Neural crest cell (in vitro differentiated cells): ENCODE results near the gene UBXN10. TPM values are rescaled to one million over a fixed set of nuclear protein-coding genes. Genes with fewer than 3 reads are reported as not detected.
"Not testable (repeated sequence)": the region's sequence is repeated elsewhere in the genome, so short reads cannot be mapped to it uniquely, and the experiment has no call there.

ENCODE experiments used
- DNase-seq: peaks from one replicate; pipeline ENCODE4 v3.0.0; 2021; ENCODE audit warnings: low read depth, mixed read lengths, low spot score
- H3K27ac Mint-ChIP-seq: one replicate; pipeline ENCODE4 v1.8.0; 2021; ENCODE audit warnings: mild to moderate bottlenecking, mixed read lengths; ENCODE audit not compliant: unreplicated experiment
- H3K27me3 Mint-ChIP-seq: 2 replicates; pipeline ENCODE4 v1.8.0; 2021; ENCODE audit warnings: low read depth, mild to moderate bottlenecking, mixed read lengths
- H3K36me3 Mint-ChIP-seq: 2 replicates; pipeline ENCODE4 v1.8.0; 2021; ENCODE audit warnings: low read depth, mild to moderate bottlenecking, mixed read lengths
- H3K4me1 Mint-ChIP-seq: 2 replicates; pipeline ENCODE4 v1.8.0; 2021; ENCODE audit warnings: mixed read lengths
- H3K4me3 Mint-ChIP-seq: one replicate; pipeline ENCODE4 v1.8.0; 2021; ENCODE audit warnings: mild to moderate bottlenecking, mixed read lengths
- H3K9me3 Mint-ChIP-seq: 2 replicates; pipeline ENCODE4 v1.8.0; 2021; ENCODE audit warnings: mixed read lengths
- CTCF ChIP-seq: fragments of 200-600 bp; sonication (generic); conservative IDR thresholded peaks from 2 replicates; pipeline ENCODE4 v1.5.0; 2021; ENCODE audit warnings: antibody characterized with exemption, mild to moderate bottlenecking
- total RNA-seq: library from RNA; stranded (reverse); gene quantifications from 2 replicates; pipeline ENCODE4 v1.2.1, GENCODE V29; 2021

UBXN10 gene
- total RNA-seq, 1 donor from 2014 or later = 1.4 TPM

DNA sequence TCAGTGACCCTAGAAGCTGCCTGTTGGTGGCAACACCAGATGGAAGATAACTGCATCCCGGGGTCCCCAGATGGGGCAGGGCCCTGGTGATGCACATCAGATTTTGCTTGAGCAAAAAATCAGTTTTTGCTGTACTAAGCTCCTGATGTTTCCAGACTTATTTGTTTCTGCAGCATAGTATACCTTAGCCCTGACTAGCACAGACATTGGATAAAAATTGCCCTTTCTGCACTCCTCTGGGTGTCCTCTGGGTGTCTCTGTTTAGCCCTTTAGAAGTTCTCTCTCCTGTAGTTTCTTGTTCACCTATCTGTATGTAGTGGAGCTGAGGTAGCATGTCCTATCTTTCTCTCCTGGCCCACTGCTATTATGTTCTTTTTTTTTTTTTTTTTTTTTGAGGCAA, 30.7 kb downstream of the UBXN10 start:
- no peaks in the 10 kb centered on the region for H3K36me3 Mint-ChIP-seq
- H3K4me3 Mint-ChIP-seq = no peak overlapping the region
- H3K27ac Mint-ChIP-seq = no peak overlapping the region
- no peak for DNase-seq
- peak; percentile 56 for TF ChIP-seq CTCF
- H3K27me3 Mint-ChIP-seq = peaks cover 45% of the 10 kb centered on the region
- peaks cover 15% of the 10 kb centered on the region for H3K4me1 Mint-ChIP-seq
- H3K9me3 Mint-ChIP-seq = no peaks in the 10 kb centered on the region

DNA sequence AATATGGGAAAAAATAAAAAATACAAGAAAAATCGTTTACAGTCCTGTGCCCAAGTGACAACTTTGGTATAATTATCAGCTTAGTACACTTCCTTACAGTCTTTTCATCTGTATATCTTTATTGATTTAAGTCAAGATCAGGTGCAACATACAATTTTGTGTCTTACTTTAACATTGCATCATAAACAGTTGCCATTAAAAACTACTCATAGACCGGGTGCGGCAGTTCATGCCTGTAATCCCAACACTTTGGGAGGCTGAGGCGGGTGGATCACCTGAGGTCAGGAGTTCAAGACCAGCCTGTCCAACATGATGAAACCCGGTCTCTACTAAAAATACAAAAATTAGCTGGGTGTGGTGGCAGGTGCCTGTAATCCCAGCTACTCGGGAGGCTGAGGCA, 33.2 kb downstream of the UBXN10 start:
- H3K27ac Mint-ChIP-seq, H3K9me3 Mint-ChIP-seq, H3K4me3 Mint-ChIP-seq, H3K36me3 Mint-ChIP-seq, DNase-seq: not testable (repeated sequence)
- Mint-ChIP-seq H3K4me1 (peaks cover 14% of the 10 kb centered on the region), H3K27me3 (peaks cover 43% of the 10 kb centered on the region)

- Mint-ChIP-seq H3K4me1 (peaks cover 17% of the 10 kb centered on the region), H3K9me3 (no peaks in the 10 kb centered on the region), H3K27ac (no peak overlapping the region), H3K27me3 (peaks cover 43% of the 10 kb centered on the region), H3K36me3 (no peaks in the 10 kb centered on the region), H3K4me3 (no peak overlapping the region)
- DNase-seq = no peak
- TF ChIP-seq CTCF = no peak
Observed at GRCh38 chr1:20220036-20220435, 34.1 kb downstream of the UBXN10 start.

DNA sequence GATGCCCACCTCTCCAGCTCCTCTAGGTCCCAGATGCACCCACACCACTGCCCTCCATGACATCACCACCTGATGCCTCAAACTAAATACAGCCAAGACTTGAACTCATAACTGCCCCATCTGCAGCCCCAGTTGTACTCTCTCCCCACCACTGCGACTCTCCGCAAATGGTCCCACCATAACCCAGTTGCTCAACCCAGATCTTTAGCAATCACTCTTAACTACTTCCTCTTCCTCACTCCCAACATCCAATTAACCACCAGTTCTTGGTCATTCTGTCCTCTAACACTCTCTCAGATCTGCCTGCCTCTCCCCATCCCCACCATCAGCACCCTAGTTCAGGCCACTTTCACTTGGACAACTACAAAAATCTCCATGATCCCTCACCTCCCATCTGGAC, 37.2 kb downstream of the UBXN10 start:
- Mint-ChIP-seq H3K36me3 (no peaks in the 10 kb centered on the region), H3K4me1 (peaks cover 17% of the 10 kb centered on the region), H3K27ac (no peak overlapping the region), H3K9me3 (no peaks in the 10 kb centered on the region), H3K4me3 (no peak overlapping the region), H3K27me3 (peaks cover 41% of the 10 kb centered on the region)
- no peak for TF ChIP-seq CTCF
- DNase-seq = no peak

DNA sequence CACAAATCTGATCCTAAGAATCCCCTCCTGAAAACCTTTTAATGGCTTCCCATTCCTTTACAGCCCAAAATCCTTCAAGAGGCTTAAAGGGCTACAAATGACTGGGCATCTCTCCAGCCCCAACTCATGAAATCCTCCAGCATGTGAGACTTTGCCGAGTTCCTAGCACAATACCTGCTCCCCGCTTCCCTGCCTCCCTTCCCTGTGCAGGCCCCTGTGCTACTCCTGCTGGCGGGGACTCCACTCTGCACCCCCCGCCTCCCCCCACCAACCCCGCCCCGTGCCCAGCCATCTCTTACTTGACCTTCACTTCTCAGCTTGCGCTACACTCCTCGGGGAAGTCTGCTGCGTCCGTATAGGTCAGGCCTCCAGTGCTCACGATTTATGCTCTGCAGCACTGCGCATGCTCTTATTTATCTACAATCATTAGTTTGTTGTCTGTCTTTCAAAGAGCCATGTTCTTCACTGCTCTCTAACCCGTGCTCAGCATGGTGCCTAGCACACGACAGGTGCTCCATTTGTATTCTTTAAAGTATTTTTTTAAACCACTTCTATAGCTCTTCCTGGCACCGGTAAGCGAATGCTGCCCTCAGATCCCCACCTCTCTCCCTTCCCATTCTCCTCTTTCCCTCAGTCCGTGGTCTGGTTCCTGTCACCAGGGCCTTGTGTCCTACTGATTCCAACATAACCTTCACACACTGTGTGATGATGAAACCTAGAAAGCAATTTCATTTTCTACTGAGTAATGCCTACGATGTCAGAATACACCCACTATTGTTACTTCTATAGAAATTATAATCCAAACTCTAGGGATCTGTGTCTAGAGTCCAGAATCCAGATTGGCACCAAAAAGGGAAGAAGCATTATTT, 37.9 kb downstream of the UBXN10 start:
- H3K9me3 Mint-ChIP-seq = no peaks in the 10 kb centered on the region
- H3K27me3 Mint-ChIP-seq = peaks cover 48% of the 10 kb centered on the region
- H3K27ac Mint-ChIP-seq = peak overlapping the region; percentile 39
- DNase-seq = no peak
- TF ChIP-seq CTCF = no peak
- H3K36me3 Mint-ChIP-seq = no peaks in the 10 kb centered on the region
- no peak overlapping the region for H3K4me3 Mint-ChIP-seq
- H3K4me1 Mint-ChIP-seq = peaks cover 17% of the 10 kb centered on the region

- no peak for TF ChIP-seq CTCF
- H3K4me1 Mint-ChIP-seq = peaks cover 16% of the 10 kb centered on the region
- H3K36me3 Mint-ChIP-seq = no peaks in the 10 kb centered on the region
- H3K27ac Mint-ChIP-seq = no peak overlapping the region
- peaks cover 54% of the 10 kb centered on the region for H3K27me3 Mint-ChIP-seq
- H3K9me3 Mint-ChIP-seq = no peaks in the 10 kb centered on the region
- no peak for DNase-seq
- H3K4me3 Mint-ChIP-seq = no peak overlapping the region
Observed at GRCh38 chr1:20224546-20224945, 38.6 kb downstream of the UBXN10 start.
